ENCODE measurements around the gene MED13L.

Gene MED13L

DNA sequence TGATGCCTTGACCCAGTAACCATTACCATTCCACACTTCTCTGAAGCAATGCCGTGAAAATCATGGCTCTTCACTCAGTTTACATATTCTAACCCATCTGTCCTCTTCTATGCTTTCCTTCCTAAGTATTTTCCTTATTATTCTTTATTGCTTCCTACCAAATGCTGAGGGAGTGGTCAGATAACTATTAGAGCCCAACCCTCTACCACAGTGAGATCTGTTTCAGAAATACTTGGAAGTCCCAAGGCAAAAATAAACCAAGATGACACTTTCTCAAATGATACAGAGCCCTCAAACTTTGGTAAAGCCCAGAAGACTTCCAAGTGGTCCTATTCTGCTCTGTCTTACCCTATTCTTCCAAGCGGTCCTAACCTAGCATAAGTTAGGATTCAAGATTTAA lies 68.0 kb downstream of the MED13L start:
- DNase-seq (ENCODE audit: low read depth, low spot score), result no peak
- TF ChIP-seq YY1 (IDR thresholded peaks at IDR 0.05; ENCODE audit: insufficient read depth, insufficient read length) (no peak), SUZ12 (IDR thresholded peaks at IDR 0.05; ENCODE audit: extremely low read depth, insufficient read depth, insufficient read length) (no peak), ZNF274 (IDR thresholded peaks at IDR 0.05; ENCODE audit: low read depth, low read length) (no peak)
- Histone ChIP-seq H3K9me3 (ENCODE audit: insufficient read depth, low read length) (no peaks in the 10 kb centered on the region), H3K4me3 (ENCODE audit: insufficient read length, low read depth) (no peak overlapping the region), H3K9ac (ENCODE audit: insufficient read length, low read depth) (no peak overlapping the region), H3K4me1 (ENCODE audit: insufficient read depth, insufficient read length) (no peaks in the 10 kb centered on the region), H3K36me3 (ENCODE audit: insufficient read depth, insufficient read length, low read length) (peaks cover 4% of the 10 kb centered on the region), H3K27me3 (ENCODE audit: insufficient read depth, insufficient read length) (no peaks in the 10 kb centered on the region)

DNA sequence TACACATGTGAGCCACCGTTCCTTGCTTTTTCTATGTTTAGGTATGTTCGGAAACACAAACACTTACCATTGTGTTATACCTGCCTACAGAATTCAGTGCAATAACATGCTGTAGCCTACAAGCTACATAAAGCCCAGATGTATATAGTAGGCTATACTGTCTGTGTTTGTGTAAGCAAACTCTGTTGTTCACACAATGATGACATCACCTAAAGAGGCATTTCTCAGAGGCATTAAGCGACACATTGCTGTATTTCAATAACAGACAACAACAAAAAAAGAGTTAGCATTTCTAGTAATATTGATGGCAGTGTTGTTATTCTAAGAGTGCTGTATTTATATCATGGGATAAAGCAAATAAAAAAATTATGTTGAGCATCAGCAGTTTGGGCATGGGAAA lies 70.2 kb downstream of the MED13L start:
- H3K27me3 ChIP-seq (ENCODE audit: insufficient read depth, insufficient read length), result no peaks in the 10 kb centered on the region
- DNase-seq (ENCODE audit: low read depth, low spot score), result no peak
- peaks cover 4% of the 10 kb centered on the region for H3K36me3 ChIP-seq (ENCODE audit: insufficient read depth, insufficient read length, low read length)
- TF ChIP-seq YY1 (IDR thresholded peaks at IDR 0.05; ENCODE audit: insufficient read depth, insufficient read length) (no peak), ZNF274 (IDR thresholded peaks at IDR 0.05; ENCODE audit: low read depth, low read length) (no peak), SUZ12 (IDR thresholded peaks at IDR 0.05; ENCODE audit: extremely low read depth, insufficient read depth, insufficient read length) (no peak)
- no peaks in the 10 kb centered on the region for H3K9me3 ChIP-seq (ENCODE audit: insufficient read depth, low read length)
- no peak overlapping the region for H3K9ac ChIP-seq (ENCODE audit: insufficient read length, low read depth)
- H3K4me1 ChIP-seq (ENCODE audit: insufficient read depth, insufficient read length), result no peaks in the 10 kb centered on the region
- no peak overlapping the region for H3K4me3 ChIP-seq (ENCODE audit: insufficient read length, low read depth)

DNA sequence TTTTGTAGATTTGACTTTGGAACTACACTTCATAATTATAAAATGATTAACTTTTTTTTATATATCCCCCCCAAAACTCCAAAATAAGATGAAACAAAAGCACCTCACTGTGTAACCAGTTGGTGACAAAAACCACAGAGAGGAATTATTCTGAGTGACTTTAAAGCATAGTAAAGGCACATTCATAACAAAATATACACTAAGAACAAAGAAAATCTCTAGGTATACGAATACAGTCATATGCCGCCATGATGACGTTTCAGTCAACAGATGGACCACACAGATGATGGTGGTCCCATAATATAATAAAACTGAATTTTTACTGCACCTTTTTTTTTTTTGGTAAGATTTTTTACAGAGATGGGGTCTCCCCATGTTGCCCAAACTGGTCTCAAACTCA lies 70.7 kb downstream of the MED13L start:
- TF ChIP-seq SUZ12 (IDR thresholded peaks at IDR 0.05; ENCODE audit: extremely low read depth, insufficient read depth, insufficient read length), result no peak
- no peak for TF ChIP-seq ZNF274 (IDR thresholded peaks at IDR 0.05; ENCODE audit: low read depth, low read length)
- no peak for TF ChIP-seq YY1 (IDR thresholded peaks at IDR 0.05; ENCODE audit: insufficient read depth, insufficient read length)
- Histone ChIP-seq H3K36me3 (ENCODE audit: insufficient read depth, insufficient read length, low read length) (peaks cover 4% of the 10 kb centered on the region), H3K9me3 (ENCODE audit: insufficient read depth, low read length) (no peaks in the 10 kb centered on the region), H3K9ac (ENCODE audit: insufficient read length, low read depth) (no peak overlapping the region), H3K27me3 (ENCODE audit: insufficient read depth, insufficient read length) (no peaks in the 10 kb centered on the region), H3K4me1 (ENCODE audit: insufficient read depth, insufficient read length) (no peaks in the 10 kb centered on the region), H3K4me3 (ENCODE audit: insufficient read length, low read depth) (no peak overlapping the region)
- DNase-seq (ENCODE audit: low read depth, low spot score), result no peak

DNA sequence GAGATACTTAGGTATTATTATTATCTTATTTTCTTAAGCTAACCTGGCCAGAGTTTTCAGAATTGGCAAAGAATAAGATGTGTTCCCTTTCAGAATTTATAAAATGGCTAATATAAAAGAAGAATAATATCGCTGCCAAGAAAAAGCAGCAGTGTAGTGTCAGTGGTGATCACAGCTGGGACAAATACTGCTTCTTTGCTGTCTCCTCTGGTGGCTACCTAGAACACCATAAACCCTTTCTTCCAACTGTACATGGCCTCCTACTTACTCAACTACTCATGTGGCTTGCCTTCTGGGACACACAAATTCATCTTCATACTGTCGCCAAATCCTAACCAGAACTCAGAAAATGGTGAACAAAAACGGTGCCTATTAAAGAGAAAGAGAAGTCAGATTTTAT lies 72.7 kb downstream of the MED13L start:
- H3K27me3 ChIP-seq (ENCODE audit: insufficient read depth, insufficient read length), result no peaks in the 10 kb centered on the region
- peaks cover 4% of the 10 kb centered on the region for H3K36me3 ChIP-seq (ENCODE audit: insufficient read depth, insufficient read length, low read length)
- H3K9me3 ChIP-seq (ENCODE audit: insufficient read depth, low read length), result no peaks in the 10 kb centered on the region
- no peak overlapping the region for H3K9ac ChIP-seq (ENCODE audit: insufficient read length, low read depth)
- no peak for DNase-seq (ENCODE audit: low read depth, low spot score)
- no peaks in the 10 kb centered on the region for H3K4me1 ChIP-seq (ENCODE audit: insufficient read depth, insufficient read length)
- no peak overlapping the region for H3K4me3 ChIP-seq (ENCODE audit: insufficient read length, low read depth)
- TF ChIP-seq SUZ12 (IDR thresholded peaks at IDR 0.05; ENCODE audit: extremely low read depth, insufficient read depth, insufficient read length) (no peak), YY1 (IDR thresholded peaks at IDR 0.05; ENCODE audit: insufficient read depth, insufficient read length) (no peak), ZNF274 (IDR thresholded peaks at IDR 0.05; ENCODE audit: low read depth, low read length) (no peak)

DNA sequence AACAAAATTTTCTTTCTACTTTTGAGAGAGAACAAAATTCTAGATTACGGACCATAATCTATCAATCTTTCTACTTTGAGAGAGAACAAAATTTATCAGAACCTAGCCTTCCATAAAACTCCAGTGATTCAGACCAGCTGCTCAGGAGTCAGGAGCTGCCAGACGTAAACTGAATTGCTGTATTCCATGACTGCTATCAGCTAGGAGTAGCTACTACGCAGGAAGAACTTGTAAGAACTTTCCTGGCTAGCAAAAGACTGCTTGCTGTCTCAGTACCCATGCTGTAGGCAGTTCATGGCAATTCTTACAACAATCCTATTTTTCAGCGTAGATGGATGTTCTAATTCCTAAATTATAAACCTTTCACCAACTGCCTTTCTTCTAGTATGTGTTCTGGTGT lies 73.3 kb downstream of the MED13L start:
- Histone ChIP-seq H3K4me3 (ENCODE audit: insufficient read length, low read depth) (no peak overlapping the region), H3K9me3 (ENCODE audit: insufficient read depth, low read length) (no peaks in the 10 kb centered on the region), H3K9ac (ENCODE audit: insufficient read length, low read depth) (no peak overlapping the region), H3K36me3 (ENCODE audit: insufficient read depth, insufficient read length, low read length) (peaks cover 4% of the 10 kb centered on the region), H3K27me3 (ENCODE audit: insufficient read depth, insufficient read length) (no peaks in the 10 kb centered on the region), H3K4me1 (ENCODE audit: insufficient read depth, insufficient read length) (no peaks in the 10 kb centered on the region)
- TF ChIP-seq SUZ12 (IDR thresholded peaks at IDR 0.05; ENCODE audit: extremely low read depth, insufficient read depth, insufficient read length), result no peak
- TF ChIP-seq ZNF274 (IDR thresholded peaks at IDR 0.05; ENCODE audit: low read depth, low read length), result no peak
- no peak for TF ChIP-seq YY1 (IDR thresholded peaks at IDR 0.05; ENCODE audit: insufficient read depth, insufficient read length)
- no peak for DNase-seq (ENCODE audit: low read depth, low spot score)

DNA sequence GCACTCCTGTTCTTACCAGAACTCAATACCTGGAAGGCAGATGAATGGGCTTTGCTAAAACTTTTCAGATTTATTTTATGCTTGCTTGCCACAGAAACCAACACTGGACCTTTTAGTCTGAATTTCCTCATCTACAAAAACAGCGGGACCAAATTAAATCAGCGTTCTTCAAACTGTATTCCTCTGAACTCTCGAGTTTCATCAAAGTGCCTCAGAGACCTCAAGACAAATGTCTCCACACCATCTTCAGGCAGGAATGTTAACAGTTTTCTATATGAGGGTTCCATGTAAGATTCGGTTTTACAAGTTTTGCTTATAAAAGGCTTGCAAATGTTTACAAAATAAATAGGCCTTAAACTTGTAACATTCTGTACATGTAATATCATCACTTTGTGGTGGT lies 74.6 kb downstream of the MED13L start:
- Histone ChIP-seq H3K36me3 (ENCODE audit: insufficient read depth, insufficient read length, low read length) (peaks cover 4% of the 10 kb centered on the region), H3K9ac (ENCODE audit: insufficient read length, low read depth) (no peak overlapping the region), H3K4me1 (ENCODE audit: insufficient read depth, insufficient read length) (no peaks in the 10 kb centered on the region), H3K27me3 (ENCODE audit: insufficient read depth, insufficient read length) (no peaks in the 10 kb centered on the region), H3K4me3 (ENCODE audit: insufficient read length, low read depth) (no peak overlapping the region), H3K9me3 (ENCODE audit: insufficient read depth, low read length) (no peaks in the 10 kb centered on the region)
- no peak for DNase-seq (ENCODE audit: low read depth, low spot score)
- TF ChIP-seq ZNF274 (IDR thresholded peaks at IDR 0.05; ENCODE audit: low read depth, low read length) (no peak), SUZ12 (IDR thresholded peaks at IDR 0.05; ENCODE audit: extremely low read depth, insufficient read depth, insufficient read length) (no peak), YY1 (IDR thresholded peaks at IDR 0.05; ENCODE audit: insufficient read depth, insufficient read length) (no peak)

DNA sequence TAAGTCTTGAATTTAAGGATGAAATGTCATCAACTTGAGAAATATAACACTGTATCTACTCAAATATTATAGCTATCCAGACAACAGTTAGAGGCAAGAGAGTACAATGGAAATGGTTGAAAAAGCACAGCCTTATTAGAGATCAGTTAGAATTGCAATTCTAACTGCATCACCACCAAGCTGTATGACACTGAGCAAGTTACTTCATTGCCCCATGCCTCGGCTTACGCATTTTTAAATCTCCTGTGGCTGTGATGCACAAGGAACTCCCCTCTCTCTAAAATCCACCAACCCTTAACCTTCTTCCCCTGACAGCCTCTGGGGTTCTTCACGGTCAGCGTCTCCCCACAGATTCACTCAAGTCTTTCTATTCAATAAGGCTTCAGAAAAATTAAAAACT lies 75.1 kb downstream of the MED13L start:
- H3K36me3 ChIP-seq (ENCODE audit: insufficient read depth, insufficient read length, low read length), result peaks cover 4% of the 10 kb centered on the region
- no peak overlapping the region for H3K9ac ChIP-seq (ENCODE audit: insufficient read length, low read depth)
- no peak for TF ChIP-seq SUZ12 (IDR thresholded peaks at IDR 0.05; ENCODE audit: extremely low read depth, insufficient read depth, insufficient read length)
- no peak for TF ChIP-seq YY1 (IDR thresholded peaks at IDR 0.05; ENCODE audit: insufficient read depth, insufficient read length)
- TF ChIP-seq ZNF274 (IDR thresholded peaks at IDR 0.05; ENCODE audit: low read depth, low read length), result no peak
- no peak for DNase-seq (ENCODE audit: low read depth, low spot score)
- H3K9me3 ChIP-seq (ENCODE audit: insufficient read depth, low read length), result no peaks in the 10 kb centered on the region
- no peak overlapping the region for H3K4me3 ChIP-seq (ENCODE audit: insufficient read length, low read depth)
- H3K27me3 ChIP-seq (ENCODE audit: insufficient read depth, insufficient read length), result no peaks in the 10 kb centered on the region
- no peaks in the 10 kb centered on the region for H3K4me1 ChIP-seq (ENCODE audit: insufficient read depth, insufficient read length)

DNA sequence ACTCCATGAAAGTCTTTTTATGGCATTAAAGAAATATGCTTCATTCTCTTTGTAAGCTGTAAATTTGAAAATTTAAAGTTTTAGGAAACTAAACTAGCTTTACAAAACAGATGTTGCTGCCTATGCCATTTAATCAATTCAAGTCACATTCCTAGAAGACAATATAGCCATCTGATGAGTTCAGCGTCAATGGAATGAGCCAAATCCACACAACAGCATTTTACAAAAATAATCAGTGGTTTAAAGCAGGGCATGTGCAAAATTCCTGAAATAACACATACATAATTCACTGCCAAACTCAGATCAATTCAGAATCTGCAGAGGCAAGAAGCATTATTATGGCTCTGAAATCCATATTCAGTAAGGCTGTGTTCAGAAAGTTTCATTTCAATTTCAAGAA lies 75.6 kb downstream of the MED13L start:
- H3K4me3 ChIP-seq (ENCODE audit: insufficient read length, low read depth), result no peak overlapping the region
- no peaks in the 10 kb centered on the region for H3K9me3 ChIP-seq (ENCODE audit: insufficient read depth, low read length)
- H3K36me3 ChIP-seq (ENCODE audit: insufficient read depth, insufficient read length, low read length), result peaks cover 4% of the 10 kb centered on the region
- TF ChIP-seq SUZ12 (IDR thresholded peaks at IDR 0.05; ENCODE audit: extremely low read depth, insufficient read depth, insufficient read length), result no peak
- no peak for TF ChIP-seq ZNF274 (IDR thresholded peaks at IDR 0.05; ENCODE audit: low read depth, low read length)
- no peak for TF ChIP-seq YY1 (IDR thresholded peaks at IDR 0.05; ENCODE audit: insufficient read depth, insufficient read length)
- no peak for DNase-seq (ENCODE audit: low read depth, low spot score)
- H3K4me1 ChIP-seq (ENCODE audit: insufficient read depth, insufficient read length), result no peaks in the 10 kb centered on the region
- no peak overlapping the region for H3K9ac ChIP-seq (ENCODE audit: insufficient read length, low read depth)
- H3K27me3 ChIP-seq (ENCODE audit: insufficient read depth, insufficient read length), result no peaks in the 10 kb centered on the region

Data from NT2/D1 (cell line).